ENCODE measurements around the gene BTG3. TPM values are rescaled to one million over a fixed set of nuclear protein-coding genes. Genes with fewer than 3 reads are reported as not detected.
A peak's percentile ranks its signal among the peaks of the same experiment; 100 is the strongest.

BTG3 gene
- total RNA-seq, 2 experiments from 2014 or later = 38.8 to 38.9 TPM

- TF ChIP-seq, protein P1, sequence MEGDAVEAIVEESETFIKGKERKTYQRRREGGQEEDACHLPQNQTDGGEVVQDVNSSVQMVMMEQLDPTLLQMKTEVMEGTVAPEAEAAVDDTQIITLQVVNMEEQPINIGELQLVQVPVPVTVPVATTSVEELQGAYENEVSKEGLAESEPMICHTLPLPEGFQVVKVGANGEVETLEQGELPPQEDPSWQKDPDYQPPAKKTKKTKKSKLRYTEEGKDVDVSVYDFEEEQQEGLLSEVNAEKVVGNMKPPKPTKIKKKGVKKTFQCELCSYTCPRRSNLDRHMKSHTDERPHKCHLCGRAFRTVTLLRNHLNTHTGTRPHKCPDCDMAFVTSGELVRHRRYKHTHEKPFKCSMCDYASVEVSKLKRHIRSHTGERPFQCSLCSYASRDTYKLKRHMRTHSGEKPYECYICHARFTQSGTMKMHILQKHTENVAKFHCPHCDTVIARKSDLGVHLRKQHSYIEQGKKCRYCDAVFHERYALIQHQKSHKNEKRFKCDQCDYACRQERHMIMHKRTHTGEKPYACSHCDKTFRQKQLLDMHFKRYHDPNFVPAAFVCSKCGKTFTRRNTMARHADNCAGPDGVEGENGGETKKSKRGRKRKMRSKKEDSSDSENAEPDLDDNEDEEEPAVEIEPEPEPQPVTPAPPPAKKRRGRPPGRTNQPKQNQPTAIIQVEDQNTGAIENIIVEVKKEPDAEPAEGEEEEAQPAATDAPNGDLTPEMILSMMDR (IDR thresholded peaks at IDR 0.05) = no peak
- no peak overlapping the region for H3K4me3 Mint-ChIP-seq
- H3K27me3 Mint-ChIP-seq = peaks cover 4% of the 10 kb centered on the region
- no peak overlapping the region for H3K27ac Mint-ChIP-seq
- DNase-seq (no peak), ATAC-seq (no peak)
- no peaks in the 10 kb centered on the region for H3K4me1 Mint-ChIP-seq (ENCODE audit: low read depth)
- no peaks in the 10 kb centered on the region for H3K36me3 Mint-ChIP-seq (ENCODE audit: low read depth)
- no peaks in the 10 kb centered on the region for H3K9me3 Mint-ChIP-seq
- POLR2A ChIA-PET = no interaction called here
- intact Hi-C loops (cut with micrococcal nuclease) = no loop called here
- CTCF ChIA-PET = no interaction called here
Measured at GRCh38 chr21:17631195-17631594, 18.5 kb upstream of the BTG3 start.

DNA sequence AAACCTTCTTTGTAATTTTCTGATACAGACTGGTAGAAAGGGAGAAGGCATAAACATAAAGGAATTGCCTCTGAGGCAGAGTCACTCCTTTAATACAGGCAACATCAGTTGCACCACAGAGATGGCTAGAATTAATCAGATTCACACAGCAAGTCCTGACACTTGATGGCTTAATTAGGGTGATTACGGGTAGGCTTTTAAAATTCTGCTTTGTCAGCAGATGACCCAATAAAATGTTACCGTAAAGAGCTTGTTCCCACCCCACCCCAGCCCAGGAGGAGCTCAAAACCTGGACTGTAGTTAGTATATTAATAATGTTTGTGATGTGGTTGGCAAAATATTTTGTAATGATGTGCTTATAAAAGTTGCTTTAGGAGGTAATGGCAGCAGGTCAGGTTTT lies 9.3 kb upstream of the BTG3 start:
- intact Hi-C loops (cut with micrococcal nuclease) = no loop called here
- ATAC-seq = no peak
- ChIA-PET POLR2A (no interaction called here), CTCF (no interaction called here)
- Mint-ChIP-seq H3K4me3 (no peak overlapping the region), H3K27me3 (peaks cover 17% of the 10 kb centered on the region), H3K27ac (no peak overlapping the region), H3K9me3 (no peaks in the 10 kb centered on the region), H3K36me3 (ENCODE audit: low read depth) (no peaks in the 10 kb centered on the region), H3K4me1 (ENCODE audit: low read depth) (peaks cover under 1% of the 10 kb centered on the region)
- DNase-seq = no peak
- TF ChIP-seq, protein P1 (IDR thresholded peaks at IDR 0.05) = no peak

- Mint-ChIP-seq H3K27ac (no peak overlapping the region), H3K4me3 (no peak overlapping the region), H3K36me3 (ENCODE audit: low read depth) (no peaks in the 10 kb centered on the region), H3K27me3 (no peaks in the 10 kb centered on the region), H3K9me3 (no peaks in the 10 kb centered on the region), H3K4me1 (ENCODE audit: low read depth) (peaks cover 6% of the 10 kb centered on the region)
- ChIA-PET POLR2A (no interaction called here), CTCF (no interaction called here)
- no peak for DNase-seq
- no peak for ATAC-seq
- intact Hi-C loops (cut with micrococcal nuclease) = loop anchor here (10.0 kb wide), 1 partner anchor 168 kb away; no protein-coding TSS in a partner anchor
- TF ChIP-seq, protein P1 (IDR thresholded peaks at IDR 0.05) = no peak
Measured at GRCh38 chr21:17616831-17617230, 4.1 kb upstream of the BTG3 start.

GRCh38 chr21:17613242-17613676 lies 558 bp upstream of the BTG3 start:
- Mint-ChIP-seq H3K4me1 (ENCODE audit: low read depth) (peaks cover 29% of the 10 kb centered on the region), H3K27me3 (no peaks in the 10 kb centered on the region), H3K9me3 (no peaks in the 10 kb centered on the region), H3K36me3 (ENCODE audit: low read depth) (peaks cover 33% of the 10 kb centered on the region), H3K27ac (peak overlapping the region; percentile 23), H3K4me3 (peak overlapping the region; percentile 63)
- no peak for ATAC-seq
- ChIA-PET POLR2A (no interaction called here), CTCF (no interaction called here)
- DNase-seq = no peak
- TF ChIP-seq, protein P1 (IDR thresholded peaks at IDR 0.05) = no peak
- intact Hi-C loops (cut with micrococcal nuclease) = loop anchor here (10.0 kb wide), 1 partner anchor 172 kb away; no protein-coding TSS in a partner anchor

DNA sequence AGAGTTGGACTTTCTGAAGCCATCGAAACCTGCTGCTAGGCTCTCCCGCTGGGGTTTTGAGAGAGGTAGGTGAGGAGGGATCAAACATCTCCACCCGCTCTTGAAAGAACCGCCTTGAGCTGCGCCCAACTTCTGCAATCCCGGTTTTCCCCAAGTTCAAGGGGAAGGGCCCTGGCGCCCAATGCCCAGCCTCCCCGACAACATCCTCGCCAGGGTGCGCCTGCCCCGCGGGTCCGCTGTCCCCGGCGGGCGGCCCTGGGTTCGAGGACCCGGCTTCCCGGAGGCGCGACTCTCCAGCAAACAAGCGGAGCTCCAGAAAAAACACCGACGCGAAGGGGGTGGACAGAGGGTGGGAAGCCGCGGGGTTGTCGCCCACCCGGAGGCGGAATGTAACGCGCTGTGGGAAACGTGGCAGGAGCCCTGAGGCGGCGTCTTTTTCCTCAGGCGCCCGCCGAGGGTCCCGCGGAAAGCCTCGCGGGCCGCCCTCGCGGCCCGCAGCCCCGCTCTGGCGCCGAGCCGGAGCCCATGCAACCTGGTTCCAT lies 607 bp downstream of the BTG3 start:
- H3K27ac Mint-ChIP-seq = peak overlapping the region; percentile 95
- POLR2A ChIA-PET = interaction anchor here (0.8 to 1.6 kb wide), 6 partner anchors 9 to 207 kb away, joined by 3 to 8 read pairs (median 3); partner anchors contain the start of genes C21orf91 and CXADR

More for the DNA sequence above, 607 bp downstream of the BTG3 start:
- intact Hi-C loops (cut with micrococcal nuclease) = loop anchor here (10.0 kb wide), 1 partner anchor 173 kb away; no protein-coding TSS in a partner anchor
- ATAC-seq (peak; percentile 0), DNase-seq (peak; percentile 32)
- Mint-ChIP-seq H3K36me3 (ENCODE audit: low read depth) (peaks cover 43% of the 10 kb centered on the region), H3K4me1 (ENCODE audit: low read depth) (peaks cover 38% of the 10 kb centered on the region), H3K9me3 (no peaks in the 10 kb centered on the region), H3K27me3 (no peaks in the 10 kb centered on the region), H3K4me3 (peak overlapping the region; percentile 83)
- CTCF ChIA-PET = interaction anchor here (1.0 to 1.2 kb wide), 4 partner anchors 9 to 26 kb away, joined by 3 to 4 read pairs (median 3); no protein-coding TSS in a partner anchor
- TF ChIP-seq, protein P1 (IDR thresholded peaks at IDR 0.05) = no peak
